ENCODE results near the gene MSS51. TPM values are rescaled to one million over a fixed set of nuclear protein-coding genes. Genes with fewer than 3 reads are reported as not detected.

The MSS51 gene
- total RNA-seq, 3 donors from 2014 or later: 2.6 to 4.2 (median 2.9) TPM

DNA sequence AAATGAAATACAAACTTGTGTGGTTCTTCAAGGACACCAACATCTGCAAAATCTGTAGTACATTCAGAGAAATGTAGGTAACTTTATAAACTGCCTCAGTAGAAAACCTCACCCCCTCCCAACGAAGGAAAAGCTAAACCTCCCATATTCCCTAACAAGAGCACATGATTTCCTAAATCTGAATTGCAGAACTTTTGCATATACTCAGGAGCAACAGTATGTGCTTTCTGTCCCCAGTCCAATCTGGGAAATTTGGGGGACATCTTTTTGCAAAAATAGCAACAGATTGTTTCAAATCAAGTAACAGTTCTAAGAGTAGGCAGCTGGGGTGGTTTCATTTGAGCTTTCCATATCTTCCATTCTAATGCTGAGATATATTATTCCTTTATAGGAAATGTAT, 15.8 kb upstream of the MSS51 start:
- Histone ChIP-seq H3K4me1 (no peaks in the 10 kb centered on the region), H3K27ac (no peak overlapping the region), H3K36me3 (peaks cover 5% of the 10 kb centered on the region), H3K27me3 (no peaks in the 10 kb centered on the region), H3K4me3 (no peak overlapping the region), H3K9me3 (no peaks in the 10 kb centered on the region)
- TF ChIP-seq, protein P1, sequence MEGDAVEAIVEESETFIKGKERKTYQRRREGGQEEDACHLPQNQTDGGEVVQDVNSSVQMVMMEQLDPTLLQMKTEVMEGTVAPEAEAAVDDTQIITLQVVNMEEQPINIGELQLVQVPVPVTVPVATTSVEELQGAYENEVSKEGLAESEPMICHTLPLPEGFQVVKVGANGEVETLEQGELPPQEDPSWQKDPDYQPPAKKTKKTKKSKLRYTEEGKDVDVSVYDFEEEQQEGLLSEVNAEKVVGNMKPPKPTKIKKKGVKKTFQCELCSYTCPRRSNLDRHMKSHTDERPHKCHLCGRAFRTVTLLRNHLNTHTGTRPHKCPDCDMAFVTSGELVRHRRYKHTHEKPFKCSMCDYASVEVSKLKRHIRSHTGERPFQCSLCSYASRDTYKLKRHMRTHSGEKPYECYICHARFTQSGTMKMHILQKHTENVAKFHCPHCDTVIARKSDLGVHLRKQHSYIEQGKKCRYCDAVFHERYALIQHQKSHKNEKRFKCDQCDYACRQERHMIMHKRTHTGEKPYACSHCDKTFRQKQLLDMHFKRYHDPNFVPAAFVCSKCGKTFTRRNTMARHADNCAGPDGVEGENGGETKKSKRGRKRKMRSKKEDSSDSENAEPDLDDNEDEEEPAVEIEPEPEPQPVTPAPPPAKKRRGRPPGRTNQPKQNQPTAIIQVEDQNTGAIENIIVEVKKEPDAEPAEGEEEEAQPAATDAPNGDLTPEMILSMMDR (IDR thresholded peaks at IDR 0.05): no peak
- TF ChIP-seq POLR2AphosphoS5 (IDR thresholded peaks at IDR 0.05) (no peak), POLR2A (IDR thresholded peaks at IDR 0.05) (no peak)
- DNase-seq (ENCODE audit: low spot score in 2 of 2): no peak
- intact Hi-C loops (cut with DNase I; ENCODE audit: low total_unique reads): no loop called here

DNA sequence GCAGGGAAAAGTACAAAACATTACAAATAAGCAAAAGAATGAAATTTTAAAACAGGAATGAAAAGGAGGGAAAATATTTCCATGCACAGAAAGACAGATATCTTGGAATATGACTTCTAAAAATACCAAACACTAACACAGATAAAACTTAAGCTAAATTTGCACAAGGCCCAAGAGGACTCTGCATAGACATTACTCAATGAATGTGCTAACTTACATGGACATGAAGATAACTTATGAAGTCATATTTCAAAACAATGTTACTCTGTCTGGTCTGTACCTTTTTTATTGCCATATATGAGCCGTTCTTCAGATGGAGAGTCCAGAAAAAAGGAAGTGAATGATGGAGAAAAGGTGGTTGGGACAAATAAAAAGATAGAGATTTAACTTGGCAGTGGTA, 15.0 kb upstream of the MSS51 start:
- intact Hi-C loops (cut with DNase I; ENCODE audit: low total_unique reads): no loop called here
- peaks cover 5% of the 10 kb centered on the region for H3K36me3 ChIP-seq

DNA sequence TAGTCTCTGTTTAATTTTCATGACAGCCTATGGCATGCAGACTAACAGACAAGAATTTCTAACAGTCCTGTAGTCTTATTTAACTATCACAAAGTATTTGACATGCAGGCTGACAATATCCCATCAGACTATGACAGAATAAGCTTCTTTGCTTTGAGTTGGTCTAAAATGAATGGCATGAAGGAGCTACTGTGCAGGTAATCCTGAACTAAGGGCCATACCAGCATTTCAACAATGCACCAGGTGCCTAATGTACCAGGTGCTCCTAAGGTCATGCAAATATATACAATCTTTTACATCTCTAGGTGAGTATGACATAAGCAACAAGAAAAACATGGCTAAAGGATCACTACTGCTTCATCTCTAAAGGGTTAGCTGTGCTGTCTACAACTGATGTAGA, 13.6 kb upstream of the MSS51 start:
- Histone ChIP-seq H3K9me3 (no peaks in the 10 kb centered on the region), H3K27me3 (no peaks in the 10 kb centered on the region), H3K4me1 (no peaks in the 10 kb centered on the region), H3K4me3 (no peak overlapping the region), H3K36me3 (peaks cover 8% of the 10 kb centered on the region), H3K27ac (no peak overlapping the region)
- intact Hi-C loops (cut with DNase I; ENCODE audit: low total_unique reads): no loop called here
- DNase-seq (ENCODE audit: low spot score in 2 of 2): no peak
- TF ChIP-seq POLR2A (IDR thresholded peaks at IDR 0.05) (no peak), POLR2AphosphoS5 (IDR thresholded peaks at IDR 0.05) (no peak)
- TF ChIP-seq, protein P1 (IDR thresholded peaks at IDR 0.05): no peak

More for the DNA sequence above, 15.0 kb upstream of the MSS51 start:
- H3K4me3 ChIP-seq: no peak overlapping the region
- TF ChIP-seq POLR2AphosphoS5 (IDR thresholded peaks at IDR 0.05): no peak
- TF ChIP-seq, protein P1 (IDR thresholded peaks at IDR 0.05): no peak
- TF ChIP-seq POLR2A (IDR thresholded peaks at IDR 0.05): no peak
- no peak for DNase-seq (ENCODE audit: low spot score in 2 of 2)
- H3K9me3 ChIP-seq: no peaks in the 10 kb centered on the region
- no peak overlapping the region for H3K27ac ChIP-seq
- no peaks in the 10 kb centered on the region for H3K27me3 ChIP-seq
- H3K4me1 ChIP-seq: no peaks in the 10 kb centered on the region

DNA sequence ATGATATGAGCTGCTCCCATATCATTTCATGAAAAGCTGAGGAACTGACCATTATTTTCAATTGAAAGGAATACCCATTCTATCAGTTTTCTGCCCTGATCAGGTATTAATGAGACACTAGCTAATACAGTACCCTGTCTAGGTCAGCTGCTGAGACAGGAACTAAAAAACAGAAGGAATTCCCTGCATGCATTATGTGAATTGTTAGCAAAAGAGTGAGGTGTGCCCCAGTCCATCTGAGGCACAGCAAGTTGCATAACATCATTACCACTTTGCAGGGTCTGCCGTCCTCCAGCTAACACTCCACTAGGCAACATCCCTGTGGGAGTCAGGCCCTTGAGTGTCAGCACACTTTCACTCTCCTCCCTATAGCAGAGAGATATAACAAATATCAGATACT, 11.1 kb upstream of the MSS51 start:
- H3K36me3 ChIP-seq: peaks cover 8% of the 10 kb centered on the region
- H3K27ac ChIP-seq: no peak overlapping the region
- TF ChIP-seq POLR2AphosphoS5 (IDR thresholded peaks at IDR 0.05) (no peak), POLR2A (IDR thresholded peaks at IDR 0.05) (no peak)
- TF ChIP-seq, protein P1 (IDR thresholded peaks at IDR 0.05): no peak
- DNase-seq (ENCODE audit: low spot score in 2 of 2): no peak
- no peak overlapping the region for H3K4me3 ChIP-seq
- H3K27me3 ChIP-seq: no peaks in the 10 kb centered on the region
- H3K4me1 ChIP-seq: no peaks in the 10 kb centered on the region
- no peaks in the 10 kb centered on the region for H3K9me3 ChIP-seq
- intact Hi-C loops (cut with DNase I; ENCODE audit: low total_unique reads): no loop called here

DNA sequence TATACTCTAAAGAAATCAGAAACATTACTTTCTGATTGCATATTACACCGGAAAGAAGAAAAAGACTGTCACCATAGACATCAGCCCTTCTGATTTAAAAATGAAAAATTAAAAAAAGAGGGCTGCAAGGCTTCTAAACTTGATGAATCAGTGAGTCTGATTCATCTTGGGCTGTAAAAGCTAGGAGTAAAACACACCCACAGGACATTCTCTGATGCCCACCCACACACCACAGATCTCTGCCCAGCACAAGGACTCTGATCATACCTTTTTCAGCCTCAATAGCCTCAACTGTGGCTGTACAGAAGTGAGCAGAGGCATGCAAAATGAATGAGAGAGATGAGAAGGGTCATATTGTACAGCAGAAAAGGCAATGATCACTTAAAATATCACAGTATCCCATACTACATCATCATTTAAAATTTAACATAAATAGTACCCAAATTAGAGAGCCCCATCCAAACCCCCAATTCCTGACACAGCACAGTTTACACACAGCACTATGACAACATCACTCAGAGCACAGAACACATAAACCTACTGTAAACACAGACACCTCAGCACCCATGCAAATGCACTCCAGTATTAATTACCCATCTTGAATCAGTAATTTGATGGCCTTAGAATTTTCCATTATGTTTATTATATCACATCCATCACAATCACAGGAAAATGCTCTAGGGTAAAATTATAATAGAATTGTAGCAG, 6.4 kb upstream of the MSS51 start:
- H3K36me3 ChIP-seq: peaks cover 3% of the 10 kb centered on the region

More for the DNA sequence above, 6.4 kb upstream of the MSS51 start:
- intact Hi-C loops (cut with DNase I; ENCODE audit: low total_unique reads): no loop called here
- no peak overlapping the region for H3K4me3 ChIP-seq
- H3K27me3 ChIP-seq: no peaks in the 10 kb centered on the region
- no peak overlapping the region for H3K27ac ChIP-seq
- no peaks in the 10 kb centered on the region for H3K4me1 ChIP-seq
- TF ChIP-seq POLR2AphosphoS5 (IDR thresholded peaks at IDR 0.05) (no peak), POLR2A (IDR thresholded peaks at IDR 0.05) (no peak)
- TF ChIP-seq, protein P1 (IDR thresholded peaks at IDR 0.05): no peak
- H3K9me3 ChIP-seq: no peaks in the 10 kb centered on the region
- DNase-seq (ENCODE audit: low spot score in 2 of 2): no peak

All from breast epithelium (tissue), 4 donors.